GM19023 (cell line): ENCODE data around the gene YIPF5.

ENCODE experiments used
- ATAC-seq: cut with Tn5 transposase; IDR thresholded peaks from one replicate; pipeline ENCODE4 v1.9.1; 2021; ENCODE audit warnings: mild to moderate bottlenecking, moderate library complexity; ENCODE audit not compliant: unreplicated experiment

YIPF5 gene

DNA sequence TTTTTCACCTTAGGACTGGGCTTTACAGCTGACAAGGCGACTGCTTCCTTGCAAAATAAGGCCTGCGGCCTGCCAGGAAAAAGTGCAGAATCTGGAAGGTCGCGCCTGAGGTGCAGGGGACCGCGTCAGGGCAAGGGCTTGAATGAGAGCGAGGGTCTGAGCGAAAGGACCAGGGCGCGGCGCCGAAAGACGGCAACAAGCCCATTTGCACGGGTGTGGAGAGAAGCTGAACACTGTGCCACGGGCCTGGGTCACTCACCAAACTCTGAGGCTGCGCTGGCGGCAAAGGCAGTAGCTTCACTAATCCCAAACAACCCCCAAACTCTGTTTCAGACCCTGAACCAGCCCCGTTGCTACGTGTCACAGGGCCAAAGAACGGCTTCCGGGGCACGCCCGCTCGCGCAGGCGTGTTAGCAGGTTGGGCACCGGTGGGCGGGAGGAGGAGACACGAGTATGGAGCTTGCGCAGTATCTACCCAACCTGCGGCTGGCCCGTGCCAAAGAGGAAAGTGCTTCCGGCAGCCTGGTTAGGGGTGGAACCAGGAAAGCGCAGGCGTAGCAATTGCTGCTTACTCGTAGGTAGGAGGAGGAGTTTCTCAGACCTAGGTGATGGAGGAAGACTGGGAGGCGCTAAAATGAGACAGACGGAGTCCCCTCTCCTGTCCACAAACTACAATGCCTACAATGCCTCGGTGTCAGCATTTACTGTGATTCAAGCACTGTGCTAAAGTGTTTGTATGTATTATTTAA, at the start of gene YIPF5, which contains the start of gene KCTD16:
YIPF5 (minus strand) TSS at position 384 of the 749 bp plus-strand sequence. CDS start 704 bp downstream, outside the sequence.
KCTD16 (plus strand) TSS at position 598 of the 749 bp plus-strand sequence.
- ATAC-seq = peak; percentile 98

- ATAC-seq = no peak
Observed at GRCh38 chr5:144219869-144220268, 49.4 kb upstream of the YIPF5 start.

GRCh38 chr5:144210655-144211054, 40.2 kb upstream of the YIPF5 start:
- no peak for ATAC-seq

- ATAC-seq = no peak
Observed at GRCh38 chr5:144209361-144209760, 38.9 kb upstream of the YIPF5 start.

- ATAC-seq = no peak
Observed at GRCh38 chr5:144207875-144208444, 37.5 kb upstream of the YIPF5 start.

DNA sequence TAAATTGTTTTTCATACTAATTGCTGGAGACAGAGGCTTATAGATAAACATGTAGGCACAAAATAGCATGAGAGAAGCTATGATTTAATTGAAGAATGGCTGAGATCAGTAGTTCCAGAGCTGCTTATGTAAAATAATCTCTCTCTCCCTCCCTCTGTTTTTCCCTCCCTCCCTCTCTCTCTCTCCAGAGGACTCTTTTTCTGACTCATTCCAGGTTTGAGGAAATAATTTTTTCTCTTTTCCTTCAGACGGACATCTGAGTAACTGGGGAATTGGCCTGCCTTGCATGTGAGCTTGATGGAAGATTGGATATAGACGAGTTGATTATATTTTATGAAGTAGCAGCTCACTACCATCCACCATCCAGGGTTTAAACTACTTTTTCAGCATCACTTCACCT, 35.7 kb upstream of the YIPF5 start:
- ATAC-seq = no peak

DNA sequence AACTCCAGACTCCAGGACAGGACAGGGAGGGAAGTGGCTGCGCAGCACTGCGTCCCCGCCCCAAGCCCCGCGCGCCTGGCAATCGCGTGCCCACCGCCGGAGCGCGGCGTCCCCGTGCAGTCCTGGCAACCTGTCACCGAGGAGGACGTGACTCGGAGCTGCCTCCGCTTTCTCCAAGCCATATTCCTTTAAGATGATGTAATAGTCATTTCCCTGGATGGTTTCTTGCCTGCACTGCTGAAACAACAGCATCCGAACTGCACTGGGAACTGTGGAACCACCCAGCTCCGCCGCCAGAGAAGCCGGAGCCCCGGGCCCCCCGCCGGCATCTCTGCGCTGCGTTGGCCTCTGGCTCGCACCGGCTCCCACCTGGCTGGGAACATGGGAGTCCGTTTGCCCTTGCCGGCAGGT, 34.7 kb upstream of the YIPF5 start:
- no peak for ATAC-seq

DNA sequence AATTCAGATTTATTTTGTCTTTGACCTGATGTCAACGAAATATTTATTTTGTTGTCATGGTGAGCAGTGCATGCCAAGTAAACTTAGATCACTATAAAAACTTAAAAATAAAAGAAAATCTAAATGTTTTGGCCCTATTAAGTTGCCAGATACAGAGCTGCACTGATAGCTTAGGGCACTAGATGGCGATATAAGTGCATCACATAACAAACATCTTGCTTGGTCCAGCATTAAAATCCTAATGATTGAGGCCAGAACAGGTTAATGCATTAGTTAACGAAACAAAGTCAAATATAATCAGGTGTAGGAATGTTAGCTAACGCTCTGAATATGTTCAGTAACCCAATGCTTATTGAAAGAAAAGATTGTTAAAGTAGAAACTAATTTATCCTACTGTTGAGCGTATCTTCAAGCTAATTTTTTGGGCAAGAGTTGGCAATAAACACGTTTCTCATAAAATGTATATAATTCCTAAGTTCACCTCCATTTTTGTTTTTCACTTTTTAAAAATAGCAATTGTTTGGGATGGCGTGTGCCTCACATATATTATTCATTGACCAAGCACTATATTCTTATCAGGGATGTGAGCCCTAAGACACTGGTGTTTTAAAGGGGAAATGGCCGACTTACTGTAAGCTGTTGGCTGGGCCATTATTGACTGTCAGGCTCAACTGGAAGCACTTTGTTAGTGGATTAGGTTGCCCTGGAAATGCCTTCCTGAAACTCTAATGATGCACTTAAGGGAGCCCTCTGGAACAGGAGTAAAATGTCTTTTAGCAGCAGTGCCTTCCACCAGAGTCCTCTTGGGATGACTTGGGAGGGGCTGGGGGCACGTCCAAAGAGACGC, 33.5 kb upstream of the YIPF5 start:
- ATAC-seq = no peak

- ATAC-seq = no peak
Observed at GRCh38 chr5:144202726-144203125, 32.3 kb upstream of the YIPF5 start.

- ATAC-seq = no peak
Observed at GRCh38 chr5:144202072-144202471, 31.6 kb upstream of the YIPF5 start.

DNA sequence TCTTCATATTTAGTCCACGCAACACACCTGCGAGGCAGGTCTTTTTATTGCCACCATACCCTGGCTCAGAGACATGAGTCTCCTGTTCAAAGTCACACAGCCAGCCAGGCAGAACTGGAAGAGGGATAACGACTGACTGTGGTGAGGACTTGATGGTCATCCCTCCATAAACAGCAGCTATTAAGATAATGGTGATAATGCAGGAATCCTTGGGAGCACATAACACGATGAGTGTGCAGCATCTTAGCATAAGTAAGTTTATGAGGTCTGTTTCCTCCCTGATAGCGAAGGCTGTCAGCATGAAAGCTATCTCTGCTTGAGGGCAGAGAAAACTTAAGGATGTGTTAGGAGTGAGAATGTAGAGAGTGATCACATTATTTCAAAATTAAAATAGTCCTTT, 31.1 kb upstream of the YIPF5 start:
- ATAC-seq = no peak

GRCh38 chr5:144198386-144198785, 27.9 kb upstream of the YIPF5 start:
- no peak for ATAC-seq

GRCh38 chr5:144196612-144197011, 26.2 kb upstream of the YIPF5 start:
- no peak for ATAC-seq

GRCh38 chr5:144195448-144195847, 25.0 kb upstream of the YIPF5 start:
- no peak for ATAC-seq

DNA sequence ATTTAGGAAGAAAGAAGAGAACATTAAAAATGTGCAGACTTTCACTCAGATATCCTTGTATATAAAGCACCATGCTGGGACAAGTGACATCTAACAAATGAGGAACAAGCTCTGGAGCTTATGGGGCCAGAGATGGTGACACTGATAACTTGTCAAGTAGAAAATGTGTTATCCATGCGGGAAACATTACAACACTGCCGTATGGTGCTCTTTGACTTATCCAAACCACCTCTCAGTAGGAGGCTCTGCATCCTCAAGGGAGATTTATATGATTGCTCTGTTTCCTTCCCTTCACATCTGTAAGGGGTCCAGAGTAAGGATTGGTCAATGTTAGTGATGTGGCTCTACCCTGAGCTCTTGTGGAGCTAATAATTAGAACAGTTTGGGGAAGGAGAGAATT, 23.7 kb upstream of the YIPF5 start:
- no peak for ATAC-seq

GRCh38 chr5:144192661-144193060, 22.2 kb upstream of the YIPF5 start:
- ATAC-seq = no peak

GRCh38 chr5:144191998-144192397, 21.5 kb upstream of the YIPF5 start:
- ATAC-seq = peak; percentile 80

GRCh38 chr5:144191531-144191930, 21.1 kb upstream of the YIPF5 start:
- ATAC-seq = no peak

GRCh38 chr5:144189800-144190429, 19.5 kb upstream of the YIPF5 start:
- ATAC-seq = peak; percentile 54

DNA sequence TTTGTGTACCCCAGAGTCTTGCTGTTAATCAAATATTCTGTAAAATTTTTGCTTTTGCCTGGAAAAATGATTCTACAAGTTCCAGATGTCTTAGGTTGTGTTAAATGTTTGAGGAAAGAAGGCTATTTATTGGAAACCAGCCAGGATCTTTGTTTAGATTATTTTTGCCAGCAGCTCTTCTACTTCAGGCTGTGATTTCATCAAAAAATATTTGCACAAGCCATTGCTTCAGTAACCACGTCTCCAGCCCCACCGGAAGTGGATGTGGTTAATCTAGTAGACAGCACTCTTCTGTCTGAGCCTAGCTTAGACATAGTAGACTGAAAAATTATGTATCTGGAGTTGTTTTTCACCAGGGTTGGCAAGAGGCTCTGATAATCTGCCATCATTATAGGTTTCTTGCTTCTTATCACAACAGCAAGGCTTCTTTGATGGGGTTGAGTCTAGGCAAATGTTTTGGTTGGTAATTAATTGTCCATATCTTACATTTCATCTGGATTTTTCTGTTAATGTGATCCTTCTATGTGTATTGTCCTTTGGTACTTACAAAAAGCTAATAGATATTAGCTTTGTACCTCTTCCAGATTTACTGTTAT, 17.3 kb upstream of the YIPF5 start:
- ATAC-seq = peak; percentile 65
